HTERT RPE-1 (cell line): ENCODE results near the gene PLCE1.

Source experiments
- in situ Hi-C: fragments of 300-500 bp; cut with MboI; formaldehyde crosslinking; loops from 4 replicates; pipeline ENCODE4 v1.14.3; 2020; ENCODE audit warnings: low sequenced_read_pairs

PLCE1 gene

DNA sequence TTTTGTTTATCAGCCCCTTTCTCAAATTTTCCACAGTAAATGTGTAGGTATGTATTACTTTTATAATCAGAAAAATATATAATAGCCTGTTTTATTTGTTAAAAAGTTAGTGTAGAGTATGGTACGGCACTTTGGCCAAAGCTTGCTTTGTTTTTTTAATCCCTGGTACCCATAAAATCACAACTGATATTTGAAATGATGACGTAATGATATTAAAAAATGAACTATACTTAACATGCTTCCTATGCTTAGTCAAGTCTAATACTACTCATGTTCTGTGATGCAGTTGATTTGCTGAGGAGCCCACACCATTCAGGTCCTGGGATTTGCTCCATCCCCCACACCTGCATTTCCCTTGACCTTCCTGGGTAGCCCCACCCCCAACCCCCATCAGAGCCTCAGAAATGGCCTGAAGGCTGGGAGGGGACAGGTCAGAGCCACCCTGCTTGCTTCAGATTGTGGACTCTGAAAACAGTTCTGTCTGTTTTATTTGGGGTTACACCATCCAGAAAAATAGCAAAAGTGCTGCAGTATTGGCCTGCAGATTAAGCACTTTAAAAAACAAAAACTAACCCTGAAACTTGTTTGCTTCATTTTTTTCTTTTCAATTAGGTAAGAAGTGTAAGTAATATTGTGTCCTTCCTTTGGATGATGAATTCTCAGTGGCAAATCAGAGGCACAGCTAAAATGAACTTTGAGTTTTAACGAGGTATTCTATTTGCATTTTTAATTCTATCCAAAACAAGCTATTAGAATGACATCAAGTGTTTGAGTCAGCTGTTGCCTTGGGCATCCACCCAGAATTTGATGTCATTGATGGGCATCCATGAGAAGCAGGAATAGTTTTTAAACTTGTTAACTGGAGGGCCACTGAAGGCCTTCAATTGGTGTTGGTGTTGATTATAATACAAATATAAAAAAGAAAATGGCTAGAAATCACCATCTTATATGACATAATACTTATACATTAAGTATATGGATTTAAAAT, 23.3 kb downstream of the PLCE1 start:
- in situ Hi-C loops: no loop called here

DNA sequence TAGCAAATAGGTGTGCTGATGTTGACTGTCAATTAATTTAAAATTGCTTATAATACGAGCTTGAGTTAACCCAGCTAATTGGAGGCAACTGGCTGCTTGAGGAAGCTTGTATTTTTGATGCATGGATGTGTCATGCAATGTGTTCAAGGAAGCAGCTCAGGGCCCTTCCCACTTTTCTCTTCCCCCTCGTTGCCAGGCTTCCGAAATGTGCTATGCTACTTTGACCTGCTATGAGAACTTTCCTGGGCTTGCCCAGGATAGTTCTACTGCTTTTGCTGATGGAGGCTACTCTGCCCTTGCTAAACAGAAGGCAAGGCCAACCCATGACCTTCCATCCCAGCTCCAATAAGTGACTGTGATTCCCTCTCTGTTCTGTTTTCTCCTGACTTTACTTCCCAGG, 24.4 kb downstream of the PLCE1 start:
- in situ Hi-C loops: no loop called here

DNA sequence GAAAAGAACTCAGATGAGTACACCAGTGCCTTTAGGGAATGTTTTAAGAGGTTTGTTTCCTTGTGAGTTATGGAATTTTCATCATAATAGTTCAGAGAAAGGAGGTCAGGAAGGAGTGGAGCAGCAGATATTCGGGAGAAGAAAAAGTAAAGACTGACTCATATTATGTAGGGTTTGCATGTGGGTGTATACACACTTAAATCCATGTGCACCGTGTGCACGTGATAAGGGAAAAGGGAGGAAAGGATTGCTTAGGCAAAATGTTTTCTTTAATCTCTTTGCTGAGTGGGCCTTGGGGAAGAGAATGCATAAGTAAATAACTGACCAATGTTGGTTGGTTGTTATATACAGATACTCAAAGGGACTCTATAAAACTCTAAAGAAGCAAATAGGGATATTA, 30.2 kb downstream of the PLCE1 start:
- in situ Hi-C loops: no loop called here

DNA sequence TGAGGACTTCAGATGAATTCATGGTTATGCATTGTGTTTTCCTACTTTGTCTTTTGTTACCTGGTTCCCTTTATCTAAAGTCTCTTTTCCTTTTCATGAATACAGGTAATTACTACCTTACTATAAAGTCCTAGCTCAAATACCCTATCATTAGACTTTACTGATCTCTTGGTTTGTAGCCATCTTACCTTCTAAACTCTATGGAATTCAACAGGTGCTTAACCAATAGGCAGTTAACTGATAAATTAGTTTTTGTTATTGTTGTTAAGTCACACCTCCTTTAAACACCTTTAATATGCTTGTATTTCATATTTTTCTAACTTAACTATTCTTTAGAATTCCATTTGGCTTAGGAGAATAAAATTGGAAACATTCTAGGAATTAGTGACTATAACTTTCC, 30.7 kb downstream of the PLCE1 start:
- in situ Hi-C loops: no loop called here

DNA sequence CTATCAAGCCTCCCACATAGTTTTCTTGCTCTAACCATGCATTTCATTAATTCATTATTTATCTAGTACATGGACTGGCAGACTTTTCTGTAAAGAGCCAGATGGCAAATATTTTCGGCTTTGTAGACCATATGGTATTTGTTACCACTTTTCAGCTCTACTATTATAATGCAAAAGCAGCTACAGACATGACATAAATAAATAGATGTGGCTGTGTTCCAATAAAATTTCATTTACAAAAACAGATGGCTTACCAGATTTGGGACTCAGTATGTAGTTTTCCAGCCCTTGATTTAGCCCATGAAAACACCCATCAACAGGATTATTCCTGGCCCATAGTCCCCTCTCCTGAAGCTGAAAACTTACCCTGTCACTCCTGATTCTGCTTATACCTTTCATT, 32.1 kb downstream of the PLCE1 start:
- in situ Hi-C loops: no loop called here

DNA sequence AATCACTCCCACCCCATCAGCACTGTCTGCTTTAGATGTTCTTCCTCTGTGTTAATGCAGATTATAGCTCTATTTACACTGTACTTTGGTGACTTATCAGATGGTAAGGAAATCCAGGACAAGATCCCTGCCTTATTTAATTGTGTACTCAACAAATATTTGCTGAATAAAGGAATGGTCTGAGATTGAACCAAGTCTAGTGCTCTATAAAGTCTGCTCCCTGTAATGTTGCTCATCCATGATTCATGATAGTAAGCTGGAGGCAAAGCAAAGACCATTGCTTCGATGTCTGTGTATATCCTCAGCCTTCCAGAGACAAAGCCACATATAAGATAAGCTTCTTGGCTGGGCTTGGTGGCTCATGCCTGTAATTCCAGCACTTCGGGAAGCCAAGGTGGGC, 33.5 kb downstream of the PLCE1 start:
- in situ Hi-C loops: no loop called here

DNA sequence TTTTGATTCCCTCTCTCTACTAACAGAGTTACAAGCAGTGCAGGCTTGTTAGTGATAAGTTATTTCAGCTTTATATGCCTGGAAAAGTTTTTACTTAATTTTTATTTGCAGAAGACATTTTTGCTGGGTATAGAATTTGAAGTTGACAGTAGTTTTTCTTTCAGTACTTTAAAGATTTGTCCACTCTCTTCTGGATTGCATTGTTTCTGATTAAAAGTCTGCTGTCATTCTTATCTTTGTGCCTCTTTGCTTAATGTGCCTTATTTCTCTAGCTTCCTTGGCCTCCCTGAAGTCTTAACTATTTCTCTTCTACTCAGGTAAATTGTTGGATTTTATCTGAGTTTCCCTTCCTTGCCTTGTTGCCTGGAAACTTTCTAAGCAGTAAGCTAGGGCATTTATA, 36.2 kb downstream of the PLCE1 start:
- in situ Hi-C loops: no loop called here

DNA sequence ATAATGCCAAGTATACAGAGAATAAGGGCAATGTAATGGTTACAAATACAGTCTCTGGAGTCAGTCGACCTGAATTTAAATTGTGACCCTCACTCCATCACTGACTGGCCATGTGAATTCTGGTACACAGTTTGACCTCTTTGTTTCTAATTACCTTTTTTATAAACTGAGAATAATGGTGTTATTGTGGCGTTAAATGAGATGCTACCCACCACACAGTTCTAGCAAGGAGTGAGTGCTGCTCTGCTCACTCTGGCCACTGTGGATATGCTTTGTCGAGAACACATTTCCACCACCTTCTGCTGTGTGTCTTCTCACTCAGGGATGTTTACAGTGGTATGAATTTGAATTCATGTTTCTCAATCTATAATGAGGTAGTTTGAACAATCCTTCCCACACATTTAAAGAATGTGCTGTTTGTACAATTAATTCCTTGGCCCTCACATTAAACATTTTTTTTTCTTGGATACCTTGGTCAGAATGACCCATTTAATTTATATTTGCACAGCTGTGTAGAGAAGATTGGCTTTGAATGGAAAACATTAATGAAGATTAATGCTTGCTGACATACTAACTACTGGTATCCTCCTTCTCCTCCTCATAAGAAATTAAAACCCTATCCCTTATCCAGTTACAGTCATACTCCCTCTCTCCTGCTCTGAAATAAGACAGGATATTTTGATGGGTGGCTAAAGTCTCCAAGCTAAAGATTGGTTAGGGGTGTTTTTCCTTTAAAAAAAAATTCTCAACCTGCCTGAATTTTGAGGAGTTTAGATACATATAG, 42.4 kb downstream of the PLCE1 start:
- in situ Hi-C loops: no loop called here

DNA sequence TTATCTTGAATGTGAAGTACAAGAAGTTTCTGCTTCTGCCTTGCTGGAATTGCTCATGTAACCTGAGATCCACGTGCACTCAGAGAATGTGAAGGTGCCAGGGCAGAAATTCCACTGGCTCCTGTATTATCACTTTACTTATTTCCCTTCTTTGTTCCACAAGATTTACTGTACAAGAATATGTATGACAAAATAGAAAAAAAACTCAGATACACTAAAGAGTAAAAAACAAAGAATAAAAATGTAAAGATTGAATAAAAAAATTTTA, 43.0 kb downstream of the PLCE1 start:
- in situ Hi-C loops: no loop called here

DNA sequence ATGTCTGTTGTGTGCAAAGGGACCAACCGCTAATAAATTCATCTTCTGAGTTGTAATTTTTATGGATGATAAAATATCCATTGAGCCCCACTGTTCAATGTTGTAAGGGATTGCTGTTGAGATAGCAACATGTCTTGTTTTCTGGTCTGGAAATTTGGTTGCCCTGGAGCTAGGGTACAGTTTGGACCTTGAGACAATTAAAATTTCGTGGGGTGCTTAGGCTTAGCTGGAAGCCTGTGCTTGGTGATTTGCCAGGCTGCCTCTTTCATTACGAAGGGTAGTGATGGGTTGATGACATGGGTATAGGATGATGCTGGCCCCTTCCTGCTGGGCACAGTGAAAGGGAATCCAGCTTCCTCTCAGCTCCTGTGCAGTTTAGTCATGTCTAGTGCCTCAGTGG, 43.6 kb downstream of the PLCE1 start:
- in situ Hi-C loops: no loop called here

DNA sequence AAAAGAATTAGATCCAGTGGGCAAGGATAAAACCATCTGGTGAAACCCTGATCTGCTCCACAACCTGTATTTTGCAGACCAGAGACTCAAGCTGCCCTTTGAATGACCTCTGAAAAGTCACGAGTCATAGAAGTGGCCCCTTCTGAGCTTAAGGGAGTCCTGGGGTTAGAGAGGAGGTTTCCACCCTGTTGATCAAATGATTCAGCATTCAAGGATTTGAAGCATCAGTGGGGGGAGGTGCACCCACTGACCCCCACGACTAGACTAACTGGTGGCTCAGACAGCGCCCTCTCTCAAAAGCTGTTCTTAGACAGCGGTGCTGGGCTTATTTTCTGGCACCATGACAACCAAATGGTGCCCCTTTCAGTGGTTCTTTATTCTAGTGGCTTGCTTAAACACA, 44.3 kb downstream of the PLCE1 start:
- in situ Hi-C loops: no loop called here

DNA sequence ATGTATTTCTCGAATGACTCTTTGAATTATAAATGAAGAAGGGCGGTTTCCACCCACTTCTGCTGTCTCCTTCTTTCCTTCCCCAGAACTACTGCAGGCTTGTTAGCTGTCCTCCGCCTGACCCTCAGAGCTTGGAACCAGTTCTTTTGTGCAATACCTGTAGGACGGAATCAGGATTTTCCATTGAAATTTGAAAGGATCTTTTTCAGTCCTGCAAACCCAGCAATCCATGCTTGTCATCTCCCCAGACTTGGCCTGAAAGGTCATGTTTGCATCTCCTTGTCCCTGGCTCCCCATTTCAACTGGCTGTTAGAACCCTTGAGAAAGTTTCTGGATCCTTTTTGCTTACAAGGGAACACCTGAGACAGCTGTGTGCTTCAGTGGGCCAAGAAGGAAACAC, 47.5 kb downstream of the PLCE1 start:
- in situ Hi-C loops: no loop called here

DNA sequence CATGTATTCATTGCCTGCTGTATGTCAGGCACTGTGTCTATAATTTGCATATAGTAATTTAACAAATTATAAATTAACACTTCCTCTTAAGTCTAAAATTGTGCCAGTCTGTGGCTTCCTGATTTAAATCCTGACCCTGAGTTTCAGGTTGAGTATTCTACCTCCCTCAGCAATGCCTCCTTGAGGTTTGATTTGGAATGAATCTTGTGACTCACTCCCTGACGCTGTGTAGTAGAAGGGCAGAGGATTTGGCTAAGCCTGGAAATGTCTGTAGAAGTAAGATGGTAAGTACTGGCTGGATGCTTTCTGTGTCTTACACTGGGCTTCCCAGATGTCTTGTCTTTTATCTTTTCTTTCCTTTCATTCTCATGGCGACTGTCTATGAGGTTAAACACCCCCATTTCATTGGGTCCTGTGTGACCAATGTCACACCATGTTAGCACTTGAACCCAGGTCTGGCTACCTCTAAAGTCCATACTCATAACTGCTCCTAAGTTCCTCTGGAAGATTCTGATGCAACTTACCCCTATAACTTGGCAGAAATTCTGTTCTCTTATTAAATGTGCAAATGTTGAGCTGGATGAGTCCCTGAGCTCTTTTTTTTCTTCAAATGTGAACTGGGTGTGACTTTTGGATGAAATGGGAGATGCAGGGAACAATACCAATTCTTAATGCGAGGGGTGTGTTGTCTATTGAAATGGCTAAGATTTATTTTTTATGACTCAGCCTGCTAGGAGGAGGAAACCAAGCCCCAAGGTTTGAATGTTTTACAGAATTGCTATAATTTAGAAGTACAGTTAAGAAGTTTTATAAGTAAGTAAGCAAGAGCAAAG, 48.5 kb downstream of the PLCE1 start:
- in situ Hi-C loops: no loop called here

DNA sequence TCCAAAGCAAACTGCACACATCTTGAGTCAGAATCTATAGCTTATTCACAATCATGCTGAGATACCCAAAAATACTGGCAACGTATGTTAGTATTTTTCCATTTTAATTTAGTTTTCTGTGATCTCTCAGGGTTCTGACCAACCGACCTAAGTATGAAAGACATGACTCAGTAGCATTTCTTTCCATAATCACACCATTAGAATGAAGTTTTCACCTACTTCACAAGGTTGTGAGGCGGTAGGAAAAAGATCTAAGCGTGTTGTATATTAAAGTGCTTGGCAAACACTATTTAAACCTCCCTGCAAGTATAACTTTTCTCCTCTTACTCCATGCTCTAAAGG, 49.1 kb downstream of the PLCE1 start:
- in situ Hi-C loops: no loop called here
